ENCODE data around the gene BNC2.

The BNC2 gene

DNA sequence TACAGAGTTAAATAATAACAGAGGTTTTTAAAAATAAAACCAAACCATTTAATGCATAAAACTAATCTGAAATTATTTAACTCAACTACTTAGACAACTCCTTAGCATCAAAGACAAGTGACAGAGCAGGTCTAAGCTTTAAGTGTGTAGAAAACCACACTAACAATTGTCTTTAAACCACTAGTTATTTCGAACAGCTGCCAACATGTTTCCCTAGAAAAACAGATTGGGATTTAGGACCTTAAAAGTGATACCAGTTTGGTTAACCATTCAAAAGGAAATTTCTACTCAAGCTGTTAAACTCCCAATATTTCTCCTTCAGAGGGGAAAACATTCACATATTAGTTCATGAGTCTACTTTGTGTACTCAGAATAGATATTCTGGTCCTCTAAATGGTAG is 208.7 kb downstream of the BNC2 start:
- DNase-seq: no peak

DNA sequence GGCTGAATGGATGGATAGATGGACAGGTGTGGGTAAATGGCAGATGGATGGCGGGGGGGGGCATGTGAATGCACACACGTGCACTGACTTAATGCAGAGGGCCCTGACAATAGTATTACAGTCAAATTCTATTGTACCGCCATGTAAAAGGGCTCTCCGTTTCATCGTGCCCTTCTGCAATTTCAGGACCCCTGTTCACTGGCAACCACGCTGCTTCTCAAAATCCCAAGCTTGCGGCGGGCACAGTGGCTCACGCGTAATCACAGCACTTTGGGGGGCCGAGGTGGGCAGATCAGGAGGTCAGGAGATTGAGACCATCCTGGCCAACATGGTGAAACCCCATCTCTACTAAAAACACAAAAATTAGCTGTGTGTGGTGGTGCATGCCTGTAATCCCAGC is 211.4 kb downstream of the BNC2 start:
- DNase-seq: no peak

DNA sequence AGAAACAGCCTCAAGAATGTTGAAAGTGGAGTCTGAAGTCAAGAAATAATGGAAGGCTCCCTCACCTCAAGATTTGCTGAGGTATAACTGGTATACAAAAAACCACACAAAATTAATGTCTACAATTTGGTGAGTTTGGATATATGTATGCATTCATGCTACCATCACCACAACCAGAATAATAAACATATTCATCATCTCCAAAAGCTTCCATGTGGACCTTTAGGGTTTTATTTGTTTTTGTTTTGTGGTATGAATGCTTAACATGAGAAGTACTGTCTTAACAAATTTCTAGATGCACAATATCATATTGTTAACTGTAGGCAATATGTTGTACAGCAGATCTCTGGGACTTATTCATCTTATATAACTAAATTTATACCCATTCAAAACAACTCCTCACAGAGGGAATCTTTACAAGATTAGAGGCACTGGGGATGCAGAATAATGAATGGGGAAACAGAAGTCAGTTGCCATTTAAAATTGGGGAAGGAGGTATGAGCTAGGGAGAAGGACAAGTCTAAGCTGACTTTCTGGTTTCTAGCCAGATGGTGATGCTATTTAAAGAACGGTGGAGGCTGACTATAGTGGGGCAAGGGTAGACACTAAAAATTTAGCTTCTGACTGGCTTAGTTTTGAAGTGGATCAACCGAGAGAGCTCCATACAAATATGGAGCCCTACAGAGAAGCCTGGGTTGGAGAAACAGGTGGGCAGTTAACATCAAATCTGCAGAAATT is 213.9 kb downstream of the BNC2 start:
- no peak for DNase-seq

DNA sequence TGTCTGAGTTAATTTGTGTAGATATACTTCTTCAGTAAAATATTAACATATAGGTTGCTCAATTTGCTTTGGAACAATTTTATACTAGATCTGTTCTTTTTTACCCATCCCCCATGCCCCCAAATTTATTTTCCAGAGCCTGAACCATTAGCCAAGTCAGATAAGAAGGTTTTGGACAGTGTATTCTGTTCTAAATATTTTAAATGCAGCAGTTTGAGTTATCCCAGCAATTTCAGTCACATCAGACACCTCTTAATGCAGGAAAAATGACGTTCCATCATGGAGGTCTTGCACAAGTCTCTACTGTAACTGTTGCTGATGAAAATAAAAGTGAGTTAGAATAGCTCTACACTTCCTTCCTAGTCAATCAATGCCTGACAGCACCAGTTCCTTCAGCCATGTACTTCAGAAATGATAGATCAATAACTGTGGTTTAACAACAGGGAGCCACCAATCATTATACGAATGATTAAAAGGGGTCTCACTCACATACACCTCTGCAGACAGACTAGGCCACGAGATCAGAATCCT is 215.8 kb downstream of the BNC2 start:
- DNase-seq: no peak

DNA sequence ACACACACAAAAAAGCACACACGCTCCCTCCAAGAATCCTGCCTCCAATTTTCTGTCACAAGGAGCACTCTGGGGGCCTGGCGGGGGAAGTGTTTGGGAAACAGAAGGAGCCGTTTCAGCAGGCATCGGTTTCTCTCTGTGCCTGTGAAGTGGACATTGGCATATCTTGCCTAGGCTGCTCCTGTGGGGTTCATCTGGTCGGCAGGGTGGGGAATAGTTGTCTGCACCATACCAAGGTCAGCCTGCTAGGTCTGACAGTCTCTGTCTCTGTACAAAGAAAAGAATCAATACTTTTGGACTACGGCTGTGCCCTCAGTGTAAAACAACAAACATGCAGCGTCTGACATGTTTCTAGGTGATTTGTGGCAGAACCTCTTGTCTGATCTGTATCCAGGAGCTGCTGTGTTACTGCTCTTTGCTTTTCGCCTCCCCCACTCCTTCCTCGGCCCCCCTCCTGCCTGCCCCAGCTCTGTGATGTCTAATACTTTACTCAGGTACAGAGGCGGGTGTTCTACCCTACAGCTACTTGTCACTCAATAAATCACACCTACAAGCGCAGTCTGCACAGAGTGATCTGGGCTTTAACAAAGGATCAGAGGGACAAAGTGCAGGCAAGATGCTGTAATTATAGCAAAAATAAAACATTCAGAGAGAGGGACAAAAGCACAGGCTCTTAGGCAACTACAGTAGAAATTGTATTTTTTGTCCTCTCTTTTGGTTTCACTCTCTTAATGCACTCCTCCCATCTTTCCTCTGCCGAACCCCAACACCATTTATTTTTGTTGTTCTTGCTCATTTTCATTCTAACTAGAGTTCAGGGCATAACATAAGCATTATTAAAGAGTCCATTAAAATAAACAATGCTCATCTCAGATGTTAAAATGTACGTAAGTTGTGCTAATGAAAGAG is 216.7 kb downstream of the BNC2 start:
- no peak for DNase-seq

DNA sequence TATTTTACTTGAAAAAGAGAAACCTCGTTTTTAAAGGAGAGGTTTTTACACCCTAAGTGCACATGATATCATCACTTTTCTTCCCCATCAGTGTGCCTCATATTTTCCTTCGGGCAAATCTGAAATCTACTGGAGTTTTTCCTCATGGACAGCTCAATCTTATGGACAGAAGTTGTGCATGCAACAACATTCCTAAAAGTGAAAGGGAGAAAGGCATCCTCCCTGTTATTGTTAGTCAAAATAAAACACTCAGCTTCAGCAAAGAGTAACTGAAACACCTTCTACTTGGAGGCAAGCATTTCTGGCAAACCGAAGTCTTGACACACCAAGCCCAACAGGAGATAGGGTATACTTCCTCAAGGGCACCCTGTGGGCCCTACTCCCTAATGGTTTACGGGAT is 217.9 kb downstream of the BNC2 start:
- DNase-seq: no peak

DNA sequence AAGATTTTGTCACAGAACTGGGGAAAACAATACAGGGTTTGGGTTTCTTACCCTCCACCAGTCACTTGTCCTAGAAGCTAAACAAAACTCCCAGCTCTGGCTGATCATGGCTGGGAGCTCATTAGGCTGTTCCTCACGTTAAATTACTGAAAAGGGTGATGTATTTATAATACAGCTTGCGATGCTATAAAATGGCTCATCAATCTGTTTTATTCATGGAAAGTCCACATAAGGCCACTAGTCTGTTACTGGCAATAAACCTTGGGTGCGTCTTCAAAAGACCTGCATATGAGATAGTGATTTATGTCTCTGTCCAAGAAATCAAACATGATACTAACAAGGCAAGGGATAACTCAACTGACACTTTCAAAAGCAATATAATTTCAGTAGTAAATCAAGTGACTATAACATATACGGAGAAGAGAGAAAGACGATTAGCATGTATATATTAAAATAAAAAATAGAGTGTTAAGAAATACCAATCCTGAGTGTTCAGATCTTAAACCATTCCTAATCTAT is 219.0 kb downstream of the BNC2 start:
- no peak for DNase-seq

DNA sequence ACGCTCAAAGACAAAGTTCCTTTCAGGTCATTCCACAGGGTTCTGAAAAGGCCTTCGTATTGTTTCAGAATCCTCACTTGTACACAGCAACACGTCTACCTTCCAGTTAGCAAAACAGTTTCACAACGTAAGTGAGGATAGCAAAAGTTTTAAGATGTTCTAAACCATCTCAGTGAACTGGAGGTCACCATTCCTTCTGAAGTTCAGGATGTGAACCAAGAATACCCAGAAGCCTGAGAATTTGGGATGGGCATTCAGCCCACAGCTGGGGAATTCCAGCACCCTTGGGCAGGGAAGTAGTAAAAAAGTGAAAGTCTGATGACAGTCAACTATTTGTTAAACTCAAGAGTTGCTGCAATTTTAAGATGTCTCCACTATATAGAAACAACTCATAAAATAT is 224.5 kb downstream of the BNC2 start:
- no peak for DNase-seq

DNA sequence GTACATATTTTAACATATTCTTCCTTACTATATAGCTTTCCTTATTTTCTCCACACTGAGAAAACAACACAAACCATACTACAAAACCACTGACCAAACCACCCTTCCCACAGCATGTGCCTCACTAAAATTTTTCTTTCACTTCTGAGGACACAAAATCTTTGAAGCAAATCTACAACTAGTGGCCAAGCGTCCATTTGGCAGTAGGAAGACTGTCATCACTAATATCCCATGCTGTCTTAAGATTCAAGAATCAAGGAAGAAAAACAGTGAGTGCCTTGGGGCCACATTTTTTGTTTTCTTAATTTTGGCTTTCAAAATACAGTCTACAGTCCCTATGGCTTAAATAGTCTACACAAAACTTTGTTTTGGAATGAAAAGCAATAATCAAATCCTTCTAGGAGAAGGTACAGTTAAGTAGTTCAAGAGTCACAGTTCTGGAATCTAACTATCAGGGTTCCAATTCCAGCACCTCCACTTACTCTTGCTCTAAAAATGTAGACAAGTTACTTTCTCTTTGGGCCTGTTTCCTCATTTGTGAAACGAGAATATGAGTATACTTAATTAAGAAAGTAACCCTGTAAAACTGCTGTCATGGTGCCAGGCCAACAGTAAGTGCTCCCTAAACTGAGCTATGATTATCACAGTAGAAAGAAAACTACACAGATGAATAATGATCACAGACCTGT is 227.9 kb downstream of the BNC2 start:
- no peak for DNase-seq

DNA sequence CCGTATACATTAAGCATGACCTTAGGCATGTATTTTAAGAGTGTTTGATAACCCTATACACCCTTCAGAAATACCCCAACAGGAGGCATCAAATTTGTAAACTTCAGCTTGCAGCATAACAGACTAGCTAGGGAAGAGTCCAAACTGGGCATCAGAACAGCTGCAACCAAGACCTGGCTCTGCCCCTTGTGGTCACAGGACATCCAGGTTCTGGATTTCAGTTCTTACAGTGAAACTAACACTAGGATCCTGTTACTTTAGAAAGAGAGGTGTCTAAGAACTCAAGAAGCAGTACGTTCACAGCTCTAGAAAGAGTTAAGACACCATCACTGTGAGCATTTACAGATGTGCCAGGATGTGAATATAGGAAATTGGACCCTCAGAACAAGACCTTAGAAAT is 229.8 kb downstream of the BNC2 start:
- no peak for DNase-seq

DNA sequence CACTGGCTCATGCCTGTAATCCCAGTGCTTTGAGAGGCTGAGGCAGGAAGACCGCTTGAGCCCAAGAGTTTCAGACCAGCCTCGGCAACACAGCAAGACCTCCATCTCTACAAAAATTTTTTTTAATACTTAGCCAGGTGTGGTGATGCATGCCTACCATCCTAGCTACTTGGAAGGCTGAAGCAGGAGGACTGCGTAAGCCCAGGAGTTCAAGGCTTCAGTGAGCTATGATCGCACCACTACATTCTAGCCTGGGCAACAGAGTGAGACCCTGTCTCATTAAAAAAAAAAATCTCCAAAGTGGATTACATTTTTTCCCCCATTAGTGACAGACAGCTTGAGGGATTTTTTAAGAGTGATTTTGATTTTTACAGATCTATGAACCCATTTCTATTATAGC is 230.8 kb downstream of the BNC2 start:
- DNase-seq: no peak

DNA sequence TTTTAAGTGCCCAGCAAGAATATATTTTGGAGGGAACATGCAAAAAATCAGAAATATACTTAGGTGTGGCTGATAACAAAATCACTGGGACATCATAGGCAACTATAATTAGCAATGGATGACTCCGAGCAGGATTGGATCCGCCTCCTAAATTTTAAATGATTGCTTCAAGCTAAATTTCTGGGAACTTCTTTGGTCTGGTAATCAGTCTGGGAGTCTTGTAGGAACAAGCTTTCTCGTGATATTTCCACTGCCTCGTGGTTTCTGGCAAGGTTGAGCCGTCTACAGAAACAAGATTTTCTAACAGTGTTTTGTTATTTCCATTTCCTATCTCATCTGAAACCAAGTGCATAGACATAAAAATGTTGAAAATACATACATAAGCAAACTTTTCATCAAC is 232.6 kb downstream of the BNC2 start:
- DNase-seq: no peak

DNA sequence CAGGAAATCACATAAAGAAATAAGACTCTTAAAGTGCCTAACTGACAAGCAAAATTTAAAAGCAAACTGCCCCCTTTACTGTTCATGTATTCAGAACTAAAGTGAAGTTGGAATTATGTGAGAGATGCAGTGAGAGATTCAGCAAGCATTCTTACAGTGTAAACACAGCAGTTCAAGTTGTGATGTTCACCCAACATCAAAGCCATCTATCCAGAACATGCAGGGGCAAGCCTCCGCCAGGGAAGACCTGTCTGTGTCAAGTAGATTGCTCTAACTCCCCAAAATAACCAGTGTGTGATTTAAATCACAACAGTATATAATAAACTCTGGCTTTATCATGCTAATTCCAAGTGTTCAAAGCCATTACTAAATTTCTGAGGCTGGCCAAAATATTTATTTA is 233.3 kb downstream of the BNC2 start:
- DNase-seq: no peak

DNA sequence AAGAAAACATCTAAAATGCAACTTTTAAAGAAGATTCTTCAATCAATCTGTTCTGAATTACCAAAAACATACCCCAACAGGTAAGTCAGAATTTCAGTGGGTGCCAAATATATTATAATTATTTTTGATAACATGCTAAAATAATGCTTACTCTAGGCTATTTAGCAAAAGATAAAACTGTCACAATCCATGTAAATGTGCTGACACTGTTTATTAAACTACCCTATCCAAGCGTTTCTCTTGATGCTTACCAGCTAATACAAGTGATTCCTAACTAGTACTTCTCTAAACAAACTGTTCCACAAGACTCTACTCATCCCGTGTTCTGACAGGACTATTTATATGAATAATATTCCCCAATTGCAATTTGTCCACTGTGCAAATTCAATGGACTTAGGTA is 236.7 kb downstream of the BNC2 start:
- no peak for DNase-seq

DNA sequence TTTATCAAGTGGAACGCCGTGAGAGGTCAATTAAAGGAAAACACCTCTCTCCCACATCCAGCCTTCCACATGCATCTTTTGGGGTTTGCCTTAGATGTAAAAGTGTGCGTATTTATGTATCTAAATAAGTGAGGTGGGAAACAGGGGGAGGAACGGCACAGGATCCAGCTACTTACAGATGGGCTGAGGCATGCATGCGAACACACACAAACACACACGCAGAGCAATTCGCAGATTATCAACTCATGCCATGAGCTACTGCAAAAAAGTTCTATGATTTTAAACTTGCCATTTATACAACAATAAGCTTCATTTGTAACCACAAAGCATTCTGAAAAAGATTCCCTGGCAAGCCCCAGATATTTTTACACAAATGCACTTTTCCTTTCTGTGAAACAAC is 242.1 kb downstream of the BNC2 start:
- no peak for DNase-seq

DNA sequence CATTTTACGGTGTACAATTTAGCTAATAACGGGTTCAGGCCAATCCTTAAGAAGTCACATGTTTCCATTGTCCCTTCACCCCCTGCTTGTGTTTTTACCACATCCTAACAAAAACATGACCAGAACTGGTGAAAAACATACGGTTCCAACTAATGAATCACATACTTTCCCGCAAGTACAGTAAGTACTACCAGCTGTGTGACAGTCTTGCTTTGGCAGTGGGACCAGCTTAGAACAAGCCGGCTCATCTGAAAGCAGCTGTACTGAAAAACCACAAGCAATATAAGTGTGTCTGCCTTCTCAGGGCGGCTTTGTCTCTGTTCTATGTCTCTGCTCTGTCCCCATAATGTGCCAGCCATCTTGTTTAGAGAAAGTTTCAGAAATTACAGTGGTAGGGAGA is 242.5 kb downstream of the BNC2 start:
- no peak for DNase-seq

DNA sequence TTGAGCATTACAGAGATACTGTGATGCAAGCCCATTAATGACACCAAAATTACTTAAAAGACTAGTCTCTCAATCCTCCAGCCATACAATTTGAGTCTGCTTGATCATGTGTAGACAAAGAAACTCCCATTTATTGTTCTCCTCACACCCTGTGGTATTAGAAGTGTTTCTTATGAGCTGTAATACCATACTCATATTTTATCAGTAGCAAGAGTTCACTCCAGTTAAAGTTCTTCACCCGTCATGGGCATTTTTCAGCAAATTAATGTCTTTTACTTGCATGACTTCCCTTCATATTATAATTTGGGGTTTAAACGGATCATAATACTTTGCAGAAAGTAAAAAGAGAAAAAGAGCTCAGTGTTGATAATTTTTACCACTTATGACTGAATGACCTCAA is 242.9 kb downstream of the BNC2 start:
- no peak for DNase-seq

DNA sequence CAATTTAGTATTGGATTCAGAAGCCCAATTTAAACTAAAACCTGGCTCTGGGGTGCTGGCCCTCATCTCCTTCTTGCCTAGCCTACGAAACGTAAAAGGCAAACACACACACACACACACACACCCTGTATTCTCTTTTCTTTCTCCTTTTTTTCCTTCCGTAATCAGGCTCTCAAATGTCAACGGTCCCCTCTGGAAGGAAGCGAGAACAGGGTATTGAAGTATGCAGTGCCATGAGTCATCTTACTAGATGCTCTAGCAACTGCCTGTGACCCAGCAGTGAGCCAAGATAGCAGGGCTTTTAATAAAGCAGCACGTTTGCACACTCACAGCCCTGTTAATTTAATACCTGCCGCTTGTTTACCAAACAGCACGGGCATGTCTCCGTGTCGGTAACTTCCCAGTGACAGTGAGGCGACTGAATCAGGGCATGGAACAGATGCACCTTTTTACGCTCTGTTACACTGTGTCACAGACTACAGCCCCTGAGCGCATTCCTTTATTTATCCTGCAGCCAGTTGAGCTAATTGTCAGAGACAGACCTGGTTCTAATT is 243.8 kb downstream of the BNC2 start:
- no peak for DNase-seq

DNA sequence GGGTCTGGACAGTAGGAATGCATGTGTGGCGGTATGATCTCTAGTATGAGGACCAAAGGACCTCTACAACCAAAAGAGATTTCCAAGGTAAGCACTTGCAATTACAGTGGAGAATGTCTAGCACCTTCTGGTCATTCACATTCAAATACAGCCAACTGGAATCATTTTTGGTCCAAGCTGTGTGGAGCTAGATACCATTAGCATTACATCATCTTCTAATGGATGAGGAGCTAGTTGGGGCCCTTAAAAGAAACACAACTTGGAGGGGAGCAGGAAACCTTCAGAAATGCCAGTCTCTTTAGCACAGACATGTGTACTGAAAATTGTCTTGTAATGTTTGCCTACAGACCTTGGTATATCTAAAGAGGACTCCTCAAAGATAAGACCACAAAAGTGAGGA is 244.7 kb downstream of the BNC2 start:
- no peak for DNase-seq

DNA sequence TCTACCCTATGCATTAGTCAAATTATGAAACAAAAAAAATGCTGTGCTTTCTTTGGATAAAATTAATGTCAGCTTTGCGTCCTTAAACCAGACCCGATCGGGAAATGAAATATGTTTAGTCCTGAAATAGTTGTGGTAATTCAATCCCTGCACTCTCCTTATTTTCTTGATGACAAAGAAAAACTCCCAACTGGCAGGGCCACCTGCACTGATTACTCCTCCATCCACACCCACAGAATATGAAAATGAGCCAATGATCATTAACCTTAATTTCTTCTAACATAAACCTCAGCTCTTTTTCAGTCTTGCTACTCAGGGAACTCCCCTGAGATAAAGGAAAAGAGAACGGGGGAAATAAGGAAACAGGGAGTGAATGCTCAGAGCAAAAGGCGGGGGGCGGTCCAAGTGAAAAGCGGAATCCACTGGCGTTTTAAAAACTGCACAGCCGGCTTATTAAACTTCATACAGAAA is 245.3 kb downstream of the BNC2 start:
- DNase-seq: no peak

DNA sequence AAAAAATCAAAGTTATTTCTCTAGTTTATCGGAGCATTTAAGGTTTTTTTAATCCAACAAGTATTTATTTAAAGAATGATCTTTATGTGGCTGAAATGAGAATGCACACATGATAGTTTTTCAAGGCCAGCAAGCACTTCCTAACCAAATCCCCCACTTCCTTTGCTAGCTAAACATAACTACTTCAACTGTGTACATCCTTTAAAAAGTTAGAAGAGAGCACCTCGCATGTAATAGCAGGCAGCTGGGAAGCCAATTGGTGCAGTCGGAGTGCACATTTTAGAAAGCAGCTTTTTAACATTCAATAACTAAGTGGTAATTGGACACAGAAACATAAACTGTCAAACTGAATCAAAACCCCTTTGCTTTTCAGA is 245.7 kb downstream of the BNC2 start:
- DNase-seq: no peak

DNA sequence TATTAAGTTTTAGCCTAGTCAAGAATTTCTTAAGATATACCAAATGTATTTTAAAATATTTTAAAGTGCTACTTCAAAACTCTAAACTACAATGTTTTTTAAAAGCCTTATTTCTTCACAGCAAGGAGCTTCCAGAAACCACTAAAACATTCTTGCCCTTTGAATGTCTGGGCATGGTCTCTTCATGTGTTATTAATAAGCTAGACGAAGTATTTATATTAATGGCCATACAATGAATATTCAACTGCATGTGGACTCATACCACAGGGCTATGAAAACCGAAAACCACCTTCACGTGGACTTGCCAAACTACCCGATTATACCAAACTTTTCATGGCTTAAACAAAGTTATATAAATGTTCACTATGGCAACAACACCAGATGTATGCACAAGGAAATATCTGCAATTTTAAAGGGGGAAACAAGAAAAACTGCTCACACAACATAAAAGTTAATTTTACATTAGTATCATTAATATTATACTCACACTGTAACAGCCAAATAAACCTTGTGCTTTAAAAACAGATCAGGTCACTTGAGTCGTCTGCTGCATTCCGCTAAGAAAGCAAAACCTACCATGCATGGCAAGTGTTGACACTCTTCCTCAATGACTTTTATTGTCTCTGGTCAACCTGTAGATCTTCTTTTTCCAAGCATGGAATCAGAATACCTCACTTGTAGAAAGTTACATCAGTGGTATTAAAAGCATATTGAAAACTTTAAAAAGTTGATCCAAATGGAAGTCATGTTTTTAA is 246.3 kb downstream of the BNC2 start:
- DNase-seq: no peak
